ENCODE measurements around the gene TBC1D22A. TPM values are rescaled to one million over a fixed set of nuclear protein-coding genes. Genes with fewer than 3 reads are reported as not detected.

The TBC1D22A gene
- total RNA-seq, 1 donor from 2014 or later, result 18.9 TPM

DNA sequence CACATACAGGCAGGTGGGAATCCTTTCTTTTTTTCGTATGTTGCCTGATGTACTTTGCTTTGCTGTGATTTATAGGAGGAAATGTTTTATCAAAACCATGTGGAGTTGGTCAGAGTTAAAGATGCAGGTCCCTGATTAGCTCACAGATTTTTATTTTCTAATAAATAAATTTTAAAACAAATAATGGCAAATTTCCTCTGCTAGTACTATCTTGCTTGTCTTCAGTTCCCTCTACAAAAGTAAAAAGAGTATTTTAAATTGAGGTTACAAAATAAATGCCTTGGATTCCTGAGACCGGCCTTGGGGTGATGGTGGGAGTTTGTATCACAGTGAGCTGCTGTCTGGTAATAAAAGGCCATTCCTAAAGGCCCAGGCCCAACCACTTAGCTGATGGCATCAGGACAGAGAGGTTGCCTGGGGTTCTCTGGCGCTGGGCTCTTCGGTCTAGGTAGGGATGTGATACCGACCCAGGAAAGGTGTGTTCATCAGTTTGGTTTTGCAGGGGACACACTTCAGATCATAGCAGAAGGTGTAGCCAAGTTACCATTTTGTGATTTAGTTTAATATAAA is 129.0 kb downstream of the TBC1D22A start:
- no peaks in the 10 kb centered on the region for H3K4me1 Mint-ChIP-seq (ENCODE audit: low read depth)
- no peaks in the 10 kb centered on the region for H3K9me3 Mint-ChIP-seq (ENCODE audit: low read depth)
- TF ChIP-seq, protein P1, sequence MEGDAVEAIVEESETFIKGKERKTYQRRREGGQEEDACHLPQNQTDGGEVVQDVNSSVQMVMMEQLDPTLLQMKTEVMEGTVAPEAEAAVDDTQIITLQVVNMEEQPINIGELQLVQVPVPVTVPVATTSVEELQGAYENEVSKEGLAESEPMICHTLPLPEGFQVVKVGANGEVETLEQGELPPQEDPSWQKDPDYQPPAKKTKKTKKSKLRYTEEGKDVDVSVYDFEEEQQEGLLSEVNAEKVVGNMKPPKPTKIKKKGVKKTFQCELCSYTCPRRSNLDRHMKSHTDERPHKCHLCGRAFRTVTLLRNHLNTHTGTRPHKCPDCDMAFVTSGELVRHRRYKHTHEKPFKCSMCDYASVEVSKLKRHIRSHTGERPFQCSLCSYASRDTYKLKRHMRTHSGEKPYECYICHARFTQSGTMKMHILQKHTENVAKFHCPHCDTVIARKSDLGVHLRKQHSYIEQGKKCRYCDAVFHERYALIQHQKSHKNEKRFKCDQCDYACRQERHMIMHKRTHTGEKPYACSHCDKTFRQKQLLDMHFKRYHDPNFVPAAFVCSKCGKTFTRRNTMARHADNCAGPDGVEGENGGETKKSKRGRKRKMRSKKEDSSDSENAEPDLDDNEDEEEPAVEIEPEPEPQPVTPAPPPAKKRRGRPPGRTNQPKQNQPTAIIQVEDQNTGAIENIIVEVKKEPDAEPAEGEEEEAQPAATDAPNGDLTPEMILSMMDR (IDR thresholded peaks at IDR 0.05), result no peak
- H3K4me3 Mint-ChIP-seq (ENCODE audit: unreplicated experiment), result no peak overlapping the region
- no peak for DNase-seq (ENCODE audit: low spot score)
- H3K27ac Mint-ChIP-seq (ENCODE audit: unreplicated experiment), result no peak overlapping the region
- no peaks in the 10 kb centered on the region for H3K27me3 Mint-ChIP-seq (ENCODE audit: low read depth)
- H3K36me3 Mint-ChIP-seq (ENCODE audit: low read depth), result peaks cover 15% of the 10 kb centered on the region

DNA sequence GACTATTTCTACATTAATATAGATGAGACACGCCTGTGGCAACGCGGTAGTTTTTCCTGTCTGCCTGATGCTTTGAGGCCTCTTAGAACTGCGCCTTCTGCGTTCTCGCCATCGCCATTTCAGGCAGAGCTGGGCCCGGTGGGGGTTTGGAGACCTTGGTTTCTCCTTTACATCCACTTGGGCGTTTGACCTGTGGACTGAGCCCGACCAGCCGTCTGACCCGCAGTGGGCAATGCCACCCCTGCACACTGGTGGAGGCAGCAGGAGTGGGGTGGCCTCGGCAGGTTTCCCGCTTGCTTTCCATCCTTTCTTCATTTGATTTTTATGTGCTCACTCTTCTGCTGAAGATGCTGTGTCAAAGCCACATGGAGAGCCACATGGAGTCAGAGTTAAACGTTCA is 130.4 kb downstream of the TBC1D22A start:
- Mint-ChIP-seq H3K4me1 (ENCODE audit: low read depth) (no peaks in the 10 kb centered on the region), H3K9me3 (ENCODE audit: low read depth) (no peaks in the 10 kb centered on the region), H3K4me3 (ENCODE audit: unreplicated experiment) (no peak overlapping the region), H3K27ac (ENCODE audit: unreplicated experiment) (no peak overlapping the region), H3K27me3 (ENCODE audit: low read depth) (no peaks in the 10 kb centered on the region), H3K36me3 (ENCODE audit: low read depth) (peaks cover 16% of the 10 kb centered on the region)
- DNase-seq (ENCODE audit: low spot score), result no peak
- TF ChIP-seq, protein P1 (IDR thresholded peaks at IDR 0.05), result no peak

DNA sequence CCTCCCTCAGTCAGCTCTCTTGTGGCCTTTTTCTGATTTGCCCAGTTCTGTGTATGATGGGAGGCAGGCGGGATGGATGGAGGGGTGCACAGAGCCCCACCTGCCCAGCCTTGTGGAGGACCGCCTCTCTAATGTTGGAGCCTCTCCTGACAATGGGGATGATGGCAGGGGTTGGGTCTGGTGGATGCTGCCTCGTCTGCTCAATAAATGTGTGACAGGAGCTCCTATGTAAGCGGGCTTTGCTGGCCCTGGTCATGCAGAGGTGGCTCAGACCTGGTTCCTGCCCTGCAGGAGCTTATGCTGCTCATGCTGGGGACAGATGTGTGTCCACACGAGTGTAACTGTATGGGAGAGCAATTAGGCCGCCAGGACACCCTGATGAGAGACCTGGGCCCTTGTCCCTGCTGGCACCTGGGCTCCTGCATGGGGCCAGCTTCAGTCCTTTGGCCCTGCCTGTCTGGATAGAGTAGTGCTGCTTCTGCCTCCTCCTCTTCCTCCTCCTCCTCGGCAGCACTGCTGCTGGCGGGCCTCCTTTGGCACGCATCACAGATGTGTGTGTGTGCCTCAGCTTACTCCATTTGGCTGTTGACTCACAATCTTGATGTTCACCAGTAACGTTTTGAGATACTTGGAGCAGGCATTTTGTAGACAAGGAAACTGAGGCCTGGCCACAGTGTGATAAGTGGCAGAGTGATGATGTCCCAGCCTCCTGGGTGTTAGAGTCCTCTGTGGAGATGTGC is 131.0 kb downstream of the TBC1D22A start:
- Mint-ChIP-seq H3K27ac (ENCODE audit: unreplicated experiment) (no peak overlapping the region), H3K4me3 (ENCODE audit: unreplicated experiment) (no peak overlapping the region), H3K4me1 (ENCODE audit: low read depth) (no peaks in the 10 kb centered on the region), H3K36me3 (ENCODE audit: low read depth) (peaks cover 16% of the 10 kb centered on the region), H3K9me3 (ENCODE audit: low read depth) (no peaks in the 10 kb centered on the region), H3K27me3 (ENCODE audit: low read depth) (no peaks in the 10 kb centered on the region)
- TF ChIP-seq, protein P1 (IDR thresholded peaks at IDR 0.05), result no peak
- no peak for DNase-seq (ENCODE audit: low spot score)

DNA sequence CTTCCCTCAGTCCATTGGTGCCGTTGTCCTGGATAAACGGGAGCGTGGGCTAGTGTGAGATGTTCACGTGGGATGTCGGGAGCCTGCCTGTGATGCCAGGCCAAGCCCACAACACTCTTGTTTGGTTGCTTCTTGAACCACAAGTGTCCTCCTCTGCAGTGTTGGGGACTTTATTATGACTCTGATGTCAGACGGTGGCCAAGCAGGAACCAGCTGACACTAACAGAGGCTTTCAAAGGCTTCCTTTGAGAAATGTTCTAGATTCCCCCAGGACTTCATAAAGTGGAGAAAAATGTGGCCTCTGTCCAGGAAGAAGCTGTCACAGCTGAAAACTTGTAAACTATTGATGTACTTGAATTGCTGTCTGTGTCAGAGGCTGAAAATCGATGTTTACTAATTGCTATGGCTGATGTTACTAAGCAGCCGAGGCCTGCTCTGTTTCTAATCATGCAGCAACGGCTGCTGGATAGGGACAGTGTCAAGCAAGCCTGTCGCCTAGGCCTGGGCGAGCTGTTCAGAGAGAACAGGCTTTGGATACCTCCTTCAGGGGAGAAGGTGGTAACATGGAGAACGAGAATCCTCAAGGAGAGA is 131.7 kb downstream of the TBC1D22A start:
- peaks cover 16% of the 10 kb centered on the region for H3K36me3 Mint-ChIP-seq (ENCODE audit: low read depth)
- no peaks in the 10 kb centered on the region for H3K27me3 Mint-ChIP-seq (ENCODE audit: low read depth)
- no peak overlapping the region for H3K27ac Mint-ChIP-seq (ENCODE audit: unreplicated experiment)
- no peak overlapping the region for H3K4me3 Mint-ChIP-seq (ENCODE audit: unreplicated experiment)
- H3K4me1 Mint-ChIP-seq (ENCODE audit: low read depth), result no peaks in the 10 kb centered on the region
- no peak for DNase-seq (ENCODE audit: low spot score)
- no peaks in the 10 kb centered on the region for H3K9me3 Mint-ChIP-seq (ENCODE audit: low read depth)
- TF ChIP-seq, protein P1 (IDR thresholded peaks at IDR 0.05), result no peak

DNA sequence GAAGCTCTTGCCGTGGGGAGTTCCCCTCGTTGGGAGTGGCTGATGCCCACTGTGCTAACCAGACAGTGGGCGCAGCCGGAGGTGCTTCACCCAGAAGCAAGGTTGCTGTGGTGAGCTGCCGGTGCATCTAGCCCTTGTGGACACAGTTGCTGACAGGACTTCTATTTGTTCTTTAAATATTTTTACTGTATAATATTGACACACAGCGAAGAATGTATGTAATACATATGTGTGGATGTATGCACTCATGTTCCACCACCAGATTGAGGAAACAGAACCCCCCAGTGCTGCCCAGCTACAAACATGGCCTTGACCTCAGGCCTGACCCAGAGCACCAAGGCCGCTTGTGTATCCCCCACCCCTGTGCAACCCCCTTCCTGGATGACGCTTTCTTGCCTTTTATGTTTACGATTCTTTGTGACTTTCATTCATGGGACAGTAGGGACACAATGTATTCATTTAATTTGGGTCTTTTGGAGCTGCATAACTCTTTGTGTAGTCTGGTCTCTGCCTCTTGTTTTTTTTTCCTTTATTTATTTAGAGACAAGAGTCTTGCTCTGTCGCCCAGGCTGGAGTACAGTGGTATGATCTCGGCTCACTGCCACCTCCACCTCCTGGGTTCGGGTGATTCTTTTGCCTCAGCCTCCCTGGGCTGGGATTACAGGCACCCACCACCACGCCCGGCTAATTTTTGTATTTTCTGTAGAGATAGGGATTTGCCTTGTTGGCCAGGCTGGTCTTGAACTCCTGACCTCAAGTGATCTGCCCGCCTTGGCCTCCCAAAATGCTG is 132.6 kb downstream of the TBC1D22A start:
- H3K9me3 Mint-ChIP-seq (ENCODE audit: low read depth), result no peaks in the 10 kb centered on the region
- peaks cover 14% of the 10 kb centered on the region for H3K36me3 Mint-ChIP-seq (ENCODE audit: low read depth)
- TF ChIP-seq, protein P1 (IDR thresholded peaks at IDR 0.05), result no peak
- H3K27ac Mint-ChIP-seq (ENCODE audit: unreplicated experiment), result no peak overlapping the region
- H3K27me3 Mint-ChIP-seq (ENCODE audit: low read depth), result no peaks in the 10 kb centered on the region
- no peaks in the 10 kb centered on the region for H3K4me1 Mint-ChIP-seq (ENCODE audit: low read depth)
- DNase-seq (ENCODE audit: low spot score), result no peak
- H3K4me3 Mint-ChIP-seq (ENCODE audit: unreplicated experiment), result no peak overlapping the region
